Measurements from ENCODE around the gene MAP1LC3A. TPM values are rescaled to one million over a fixed set of nuclear protein-coding genes. Genes with fewer than 3 reads are reported as not detected.

MAP1LC3A gene
- total RNA-seq, 3 donors from 2014 or later, result 30.6 to 61.6 (median 47.8) TPM

GRCh38 chr20:34522969-34523871 lies 35.3 kb upstream of the MAP1LC3A start:
- peak; percentile 65 for ATAC-seq
- DNase-seq, result peak; percentile 70 to 76 (median 74)
- no peak for TF ChIP-seq CTCF (IDR thresholded peaks at IDR 0.05)
- intact Hi-C loops (cut with DNase I, micrococcal nuclease), result no loop called here
- Histone ChIP-seq H3K4me3 (no peak overlapping the region), H3K9me3 (no peaks in the 10 kb centered on the region), H3K36me3 (ENCODE audit: low read depth) (no peaks in the 10 kb centered on the region), H3K4me1 (ENCODE audit: low read depth) (peaks cover 41% of the 10 kb centered on the region)

DNA sequence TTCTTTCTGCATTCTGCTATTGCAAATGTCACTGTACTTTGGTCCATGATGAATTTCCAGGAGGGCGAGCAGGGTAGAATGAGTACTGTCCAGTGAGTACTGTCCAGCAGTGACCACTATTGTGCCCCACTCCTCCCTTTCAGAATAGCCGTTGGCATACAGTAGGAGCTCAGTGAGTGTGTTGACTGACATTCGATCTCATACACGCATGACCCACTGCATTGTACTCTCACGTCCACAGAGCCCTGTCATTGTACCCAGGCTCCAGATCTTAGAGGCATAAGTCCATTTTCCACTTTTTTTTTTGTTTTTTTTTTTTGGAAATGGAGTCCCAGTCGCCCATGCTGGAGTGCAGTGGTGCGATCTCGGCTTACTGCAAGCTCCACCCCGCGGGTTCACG lies 34.1 kb upstream of the MAP1LC3A start:
- no peak for DNase-seq
- intact Hi-C loops (cut with DNase I, micrococcal nuclease), result no loop called here
- H3K4me3 ChIP-seq, result no peak overlapping the region
- no peaks in the 10 kb centered on the region for H3K9me3 ChIP-seq
- peaks cover 41% of the 10 kb centered on the region for H3K4me1 ChIP-seq (ENCODE audit: low read depth)
- H3K36me3 ChIP-seq (ENCODE audit: low read depth), result no peaks in the 10 kb centered on the region
- ATAC-seq, result no peak
- TF ChIP-seq CTCF (IDR thresholded peaks at IDR 0.05), result no peak

DNA sequence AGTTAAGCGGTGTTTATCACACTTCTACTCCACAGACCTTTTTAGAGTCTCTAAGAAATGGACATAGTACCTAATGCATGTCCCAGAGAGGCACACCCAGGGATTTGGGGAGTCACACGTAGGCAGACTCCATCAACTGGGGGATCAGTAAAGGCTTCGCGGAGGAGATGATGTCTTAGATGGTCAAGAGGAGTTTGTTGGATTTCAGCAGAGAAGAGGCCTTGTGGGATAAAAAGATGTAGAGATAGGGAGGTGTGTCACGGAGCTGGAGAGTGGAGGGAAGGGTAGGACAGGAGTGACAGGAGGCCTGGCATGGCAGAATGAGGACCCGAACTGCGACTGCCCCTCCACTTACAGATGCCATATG lies 33.2 kb upstream of the MAP1LC3A start:
- ATAC-seq, result no peak
- Histone ChIP-seq H3K4me3 (no peak overlapping the region), H3K9me3 (no peaks in the 10 kb centered on the region), H3K36me3 (ENCODE audit: low read depth) (no peaks in the 10 kb centered on the region), H3K4me1 (ENCODE audit: low read depth) (peaks cover 37% of the 10 kb centered on the region)
- no peak for TF ChIP-seq CTCF (IDR thresholded peaks at IDR 0.05)
- intact Hi-C loops (cut with DNase I, micrococcal nuclease), result no loop called here
- peak in 1 of 3 donors; percentile 15 for DNase-seq

GRCh38 chr20:34525709-34526416 lies 32.7 kb upstream of the MAP1LC3A start:
- Histone ChIP-seq H3K9me3 (no peaks in the 10 kb centered on the region), H3K4me3 (no peak overlapping the region)

DNA sequence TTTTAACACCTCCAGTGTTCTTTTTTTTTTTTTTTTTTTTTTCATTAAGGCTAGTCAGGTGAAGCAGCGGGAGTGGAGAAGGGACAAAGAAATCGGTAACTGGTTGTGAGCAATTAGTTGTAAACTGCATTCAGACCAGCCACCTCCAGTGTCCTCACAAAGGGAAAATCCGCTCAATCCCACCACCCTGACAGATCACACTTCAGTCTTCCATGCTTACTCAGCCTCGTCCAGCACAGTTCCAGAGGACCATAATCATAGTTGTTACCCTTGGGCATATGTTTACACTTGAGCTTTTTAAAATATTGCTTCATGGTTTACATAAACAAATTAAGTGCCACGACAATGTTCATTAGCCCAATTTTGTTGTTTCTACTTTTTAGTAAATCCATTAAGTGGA lies 32.1 kb upstream of the MAP1LC3A start:
- intact Hi-C loops (cut with DNase I, micrococcal nuclease), result no loop called here
- no peak for TF ChIP-seq CTCF (IDR thresholded peaks at IDR 0.05)
- Histone ChIP-seq H3K9me3 (no peaks in the 10 kb centered on the region), H3K36me3 (ENCODE audit: low read depth) (no peaks in the 10 kb centered on the region), H3K4me1 (ENCODE audit: low read depth) (peaks cover 37% of the 10 kb centered on the region), H3K4me3 (no peak overlapping the region)
- ATAC-seq (no peak), DNase-seq (no peak)

More at GRCh38 chr20:34525709-34526416, 32.7 kb upstream of the MAP1LC3A start:
- ATAC-seq, result peak; percentile 92
- Histone ChIP-seq H3K4me1 (ENCODE audit: low read depth) (peaks cover 37% of the 10 kb centered on the region), H3K36me3 (ENCODE audit: low read depth) (no peaks in the 10 kb centered on the region)
- TF ChIP-seq CTCF (IDR thresholded peaks at IDR 0.05), result no peak
- intact Hi-C loops (cut with DNase I, micrococcal nuclease), result no loop called here
- DNase-seq, result peak; percentile 84 to 88 (median 85)

All from mucosa of descending colon (tissue), 3 donors.